ENCODE measurements around the gene SEC24A. TPM values are rescaled to one million over a fixed set of nuclear protein-coding genes. Genes with fewer than 3 reads are reported as not detected.

The SEC24A gene
- total RNA-seq, 1 experiment from 2014 or later, result 22.0 TPM

DNA sequence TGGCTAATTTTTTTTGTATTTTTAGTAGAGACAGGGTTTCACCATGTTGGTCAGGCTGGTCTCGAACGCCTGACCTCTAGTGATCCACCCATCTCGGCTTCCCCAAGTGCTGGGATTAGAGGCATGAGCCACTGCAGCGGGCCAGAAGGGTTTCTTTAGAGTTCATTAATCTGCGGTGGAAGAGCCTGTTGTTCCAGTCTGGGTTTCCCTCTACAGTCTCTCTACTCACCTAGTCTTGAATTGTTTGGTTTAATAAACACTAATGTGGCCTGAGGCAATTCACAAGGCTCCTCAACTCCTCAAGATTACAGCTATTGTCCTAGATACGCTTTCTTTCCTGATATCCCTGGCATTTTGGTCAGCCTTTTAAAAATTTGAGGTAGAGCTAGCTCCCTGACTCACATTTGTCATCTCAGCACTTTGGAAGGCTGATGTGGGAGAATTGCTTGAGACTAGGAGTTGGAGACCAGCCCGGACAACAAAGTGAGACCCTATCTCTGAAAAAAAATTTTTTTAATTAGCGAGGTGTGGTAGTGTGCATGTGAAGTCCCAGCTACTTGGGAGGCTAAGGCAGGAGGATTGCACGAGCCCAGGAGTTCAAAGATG is 11.4 kb upstream of the SEC24A start:
- ChIA-PET CTCF (no interaction called here), POLR2A (ENCODE audit: low non-redundant PET) (no interaction called here)
- TF ChIP-seq, protein P1, sequence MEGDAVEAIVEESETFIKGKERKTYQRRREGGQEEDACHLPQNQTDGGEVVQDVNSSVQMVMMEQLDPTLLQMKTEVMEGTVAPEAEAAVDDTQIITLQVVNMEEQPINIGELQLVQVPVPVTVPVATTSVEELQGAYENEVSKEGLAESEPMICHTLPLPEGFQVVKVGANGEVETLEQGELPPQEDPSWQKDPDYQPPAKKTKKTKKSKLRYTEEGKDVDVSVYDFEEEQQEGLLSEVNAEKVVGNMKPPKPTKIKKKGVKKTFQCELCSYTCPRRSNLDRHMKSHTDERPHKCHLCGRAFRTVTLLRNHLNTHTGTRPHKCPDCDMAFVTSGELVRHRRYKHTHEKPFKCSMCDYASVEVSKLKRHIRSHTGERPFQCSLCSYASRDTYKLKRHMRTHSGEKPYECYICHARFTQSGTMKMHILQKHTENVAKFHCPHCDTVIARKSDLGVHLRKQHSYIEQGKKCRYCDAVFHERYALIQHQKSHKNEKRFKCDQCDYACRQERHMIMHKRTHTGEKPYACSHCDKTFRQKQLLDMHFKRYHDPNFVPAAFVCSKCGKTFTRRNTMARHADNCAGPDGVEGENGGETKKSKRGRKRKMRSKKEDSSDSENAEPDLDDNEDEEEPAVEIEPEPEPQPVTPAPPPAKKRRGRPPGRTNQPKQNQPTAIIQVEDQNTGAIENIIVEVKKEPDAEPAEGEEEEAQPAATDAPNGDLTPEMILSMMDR (conservative IDR thresholded peaks at IDR 0.05; ENCODE audit: low read depth, low read length), result no peak
- TF ChIP-seq EZH2 (IDR thresholded peaks at IDR 0.05; ENCODE audit: borderline replicate concordance, low read depth, low read length, poor library complexity, severe bottlenecking), result no peak
- Histone ChIP-seq H3K36me3 (ENCODE audit: insufficient read depth, low read length, poor library complexity, severe bottlenecking) (no peaks in the 10 kb centered on the region), H3K4me3 (ENCODE audit: low read depth, low read length, poor library complexity, severe bottlenecking) (no peak overlapping the region), H3K9me3 (ENCODE audit: low read depth, low read length, poor library complexity, severe bottlenecking) (no peaks in the 10 kb centered on the region), H3K27ac (ENCODE audit: low read depth, low read length, poor library complexity, severe bottlenecking) (no peak overlapping the region), H3K27me3 (replicated peaks; ENCODE audit: insufficient read depth, low read depth, low read length, poor library complexity) (no peaks in the 10 kb centered on the region), H3K4me1 (ENCODE audit: insufficient read depth, low read length, poor library complexity, severe bottlenecking) (no peaks in the 10 kb centered on the region)
- BruUV-seq (replicated peaks), result no TSS peak
- intact Hi-C loops (cut with micrococcal nuclease; ENCODE audit: unreplicated experiment), result no loop called here
- DNase-seq (ENCODE audit: low spot score), result no peak

DNA sequence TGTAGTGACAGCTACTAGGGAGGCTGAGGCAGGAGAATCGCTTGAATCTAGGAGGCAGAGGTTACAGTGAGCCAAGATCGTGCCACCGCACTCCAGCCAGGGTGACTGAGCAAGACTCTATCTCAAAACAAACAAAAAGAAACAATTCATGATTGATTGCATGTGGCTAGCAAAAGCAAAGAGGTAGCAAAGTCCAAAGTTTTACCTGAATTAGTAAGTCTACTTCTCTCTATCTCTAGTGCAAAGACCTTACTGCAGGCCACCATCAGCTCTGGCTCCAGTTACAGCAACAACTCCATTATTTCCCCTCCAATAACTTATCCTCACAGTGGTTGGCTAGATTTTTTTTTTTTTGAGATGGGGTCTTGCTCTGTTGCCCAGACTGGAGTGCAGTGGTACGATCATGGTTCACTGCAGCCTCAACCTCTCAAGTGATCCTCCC is 9.8 kb upstream of the SEC24A start:
- Histone ChIP-seq H3K9me3 (ENCODE audit: low read depth, low read length, poor library complexity, severe bottlenecking) (no peaks in the 10 kb centered on the region), H3K36me3 (ENCODE audit: insufficient read depth, low read length, poor library complexity, severe bottlenecking) (no peaks in the 10 kb centered on the region), H3K4me1 (ENCODE audit: insufficient read depth, low read length, poor library complexity, severe bottlenecking) (no peaks in the 10 kb centered on the region), H3K27me3 (replicated peaks; ENCODE audit: insufficient read depth, low read depth, low read length, poor library complexity) (no peaks in the 10 kb centered on the region), H3K27ac (ENCODE audit: low read depth, low read length, poor library complexity, severe bottlenecking) (no peak overlapping the region), H3K4me3 (ENCODE audit: low read depth, low read length, poor library complexity, severe bottlenecking) (no peak overlapping the region)
- intact Hi-C loops (cut with micrococcal nuclease; ENCODE audit: unreplicated experiment), result no loop called here
- ChIA-PET POLR2A (ENCODE audit: low non-redundant PET) (no interaction called here), CTCF (no interaction called here)
- no peak for DNase-seq (ENCODE audit: low spot score)
- TF ChIP-seq, protein P1 (conservative IDR thresholded peaks at IDR 0.05; ENCODE audit: low read depth, low read length), result no peak
- TF ChIP-seq EZH2 (IDR thresholded peaks at IDR 0.05; ENCODE audit: borderline replicate concordance, low read depth, low read length, poor library complexity, severe bottlenecking), result no peak
- no TSS peak for BruUV-seq (replicated peaks)

GRCh38 chr5:134642931-134643530 is 5.6 kb upstream of the SEC24A start:
- H3K9me3 ChIP-seq (ENCODE audit: low read depth, low read length, poor library complexity, severe bottlenecking), result no peaks in the 10 kb centered on the region
- no peak for DNase-seq (ENCODE audit: low spot score)
- ChIA-PET CTCF (no interaction called here), POLR2A (ENCODE audit: low non-redundant PET) (no interaction called here)
- no peaks in the 10 kb centered on the region for H3K36me3 ChIP-seq (ENCODE audit: insufficient read depth, low read length, poor library complexity, severe bottlenecking)
- no TSS peak for BruUV-seq (replicated peaks)
- no peak overlapping the region for H3K27ac ChIP-seq (ENCODE audit: low read depth, low read length, poor library complexity, severe bottlenecking)
- no peak overlapping the region for H3K4me3 ChIP-seq (ENCODE audit: low read depth, low read length, poor library complexity, severe bottlenecking)
- intact Hi-C loops (cut with micrococcal nuclease; ENCODE audit: unreplicated experiment), result no loop called here
- H3K27me3 ChIP-seq (replicated peaks; ENCODE audit: insufficient read depth, low read depth, low read length, poor library complexity), result no peaks in the 10 kb centered on the region
- no peaks in the 10 kb centered on the region for H3K4me1 ChIP-seq (ENCODE audit: insufficient read depth, low read length, poor library complexity, severe bottlenecking)
- TF ChIP-seq, protein P1 (conservative IDR thresholded peaks at IDR 0.05; ENCODE audit: low read depth, low read length), result no peak
- no peak for TF ChIP-seq EZH2 (IDR thresholded peaks at IDR 0.05; ENCODE audit: borderline replicate concordance, low read depth, low read length, poor library complexity, severe bottlenecking)

Measured in A673 (cell line).